Epithelial cell of esophagus (primary cell): ENCODE measurements around the gene MACROD2.

Source experiments
- DNase-seq: peaks from one replicate; pipeline ENCODE4 v3.0.0; 2010; ENCODE audit warnings: low read depth
- H3K4me3 ChIP-seq: 2 replicates; pipeline ENCODE4 v1.5.1; 2011; ENCODE audit warnings: mild to moderate bottlenecking, low read length, control low read depth
- TF ChIP-seq, protein P1 (sequence below): IDR thresholded peaks from 2 replicates; pipeline ENCODE4 v1.5.1; 2011; ENCODE audit warnings: low read depth, mild to moderate bottlenecking, low read length, control low read depth, inconsistent platforms; ENCODE audit not compliant: insufficient read depth; ENCODE audit errors: missing control alignments

The MACROD2 gene

GRCh38 chr20:14288341-14289330 lies 293.3 kb downstream of the MACROD2 start:
- H3K4me3 ChIP-seq, result no peak overlapping the region
- TF ChIP-seq, protein P1, sequence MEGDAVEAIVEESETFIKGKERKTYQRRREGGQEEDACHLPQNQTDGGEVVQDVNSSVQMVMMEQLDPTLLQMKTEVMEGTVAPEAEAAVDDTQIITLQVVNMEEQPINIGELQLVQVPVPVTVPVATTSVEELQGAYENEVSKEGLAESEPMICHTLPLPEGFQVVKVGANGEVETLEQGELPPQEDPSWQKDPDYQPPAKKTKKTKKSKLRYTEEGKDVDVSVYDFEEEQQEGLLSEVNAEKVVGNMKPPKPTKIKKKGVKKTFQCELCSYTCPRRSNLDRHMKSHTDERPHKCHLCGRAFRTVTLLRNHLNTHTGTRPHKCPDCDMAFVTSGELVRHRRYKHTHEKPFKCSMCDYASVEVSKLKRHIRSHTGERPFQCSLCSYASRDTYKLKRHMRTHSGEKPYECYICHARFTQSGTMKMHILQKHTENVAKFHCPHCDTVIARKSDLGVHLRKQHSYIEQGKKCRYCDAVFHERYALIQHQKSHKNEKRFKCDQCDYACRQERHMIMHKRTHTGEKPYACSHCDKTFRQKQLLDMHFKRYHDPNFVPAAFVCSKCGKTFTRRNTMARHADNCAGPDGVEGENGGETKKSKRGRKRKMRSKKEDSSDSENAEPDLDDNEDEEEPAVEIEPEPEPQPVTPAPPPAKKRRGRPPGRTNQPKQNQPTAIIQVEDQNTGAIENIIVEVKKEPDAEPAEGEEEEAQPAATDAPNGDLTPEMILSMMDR, result no peak
- peak; percentile 95 for DNase-seq

GRCh38 chr20:14291502-14291901 lies 296.2 kb downstream of the MACROD2 start:
- DNase-seq, result no peak
- TF ChIP-seq, protein P1, result no peak
- H3K4me3 ChIP-seq, result no peak overlapping the region

DNA sequence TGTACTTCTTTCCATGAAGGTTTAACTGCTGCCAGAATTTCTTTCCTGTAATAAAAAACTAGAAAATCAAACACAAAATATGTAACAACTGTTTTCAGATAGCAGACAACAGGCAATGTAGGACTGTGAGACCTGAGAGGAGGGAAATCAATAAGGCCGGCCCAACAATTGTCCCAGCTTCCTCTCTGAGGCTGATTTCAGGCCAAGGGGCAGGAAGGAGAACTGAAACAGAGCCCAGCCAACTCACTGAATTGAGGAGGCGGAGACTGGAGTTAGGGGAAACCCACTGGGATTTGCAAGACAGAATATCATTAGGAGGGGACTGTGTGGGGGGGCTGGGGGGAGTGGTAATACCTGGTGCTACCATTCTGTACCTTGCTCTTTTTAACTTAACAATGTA lies 299.9 kb downstream of the MACROD2 start:
- DNase-seq, result no peak
- no peak overlapping the region for H3K4me3 ChIP-seq
- TF ChIP-seq, protein P1, result no peak

GRCh38 chr20:14295770-14296309 lies 300.5 kb downstream of the MACROD2 start:
- peak; percentile 50 for DNase-seq
- TF ChIP-seq, protein P1, result no peak
- no peak overlapping the region for H3K4me3 ChIP-seq

DNA sequence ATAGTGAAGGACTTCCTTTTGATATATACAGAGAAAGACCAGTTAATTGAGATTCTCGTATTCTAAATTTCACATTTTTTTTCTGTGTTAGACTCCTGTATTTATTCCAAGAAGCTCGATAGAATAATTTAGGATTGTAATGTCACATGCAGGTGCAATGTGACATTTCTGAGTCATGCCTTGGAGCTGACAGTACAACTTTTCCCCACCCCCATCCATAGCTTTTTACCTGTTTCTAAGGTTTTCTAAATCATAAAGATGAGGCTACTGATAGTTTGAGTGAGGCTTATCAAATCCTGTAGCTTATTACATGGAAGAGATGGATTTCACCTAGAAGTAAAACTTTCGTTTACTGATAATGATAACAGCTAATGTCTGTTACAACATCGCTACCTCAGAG lies 304.5 kb downstream of the MACROD2 start:
- TF ChIP-seq, protein P1, result no peak
- no peak overlapping the region for H3K4me3 ChIP-seq

DNA sequence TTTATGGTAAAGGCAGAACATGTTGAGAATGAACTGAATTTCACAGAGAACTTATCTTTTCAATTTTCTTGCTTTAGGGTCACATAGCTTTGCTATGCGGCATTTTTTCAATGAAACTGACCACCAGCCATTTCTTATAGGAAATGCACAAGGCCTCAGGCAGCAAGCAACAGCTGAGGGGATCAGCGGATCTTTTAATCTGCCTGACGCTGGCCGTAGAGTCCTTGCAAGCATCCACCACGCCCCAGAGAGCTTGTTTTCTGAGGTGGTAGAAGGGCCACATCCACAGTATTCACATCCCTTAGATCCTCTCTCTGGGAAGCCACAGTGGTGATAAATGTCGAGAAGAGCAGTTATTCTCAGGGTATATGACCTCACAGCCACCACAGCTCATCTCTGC lies 307.8 kb downstream of the MACROD2 start:
- TF ChIP-seq, protein P1, result no peak
- H3K4me3 ChIP-seq, result no peak overlapping the region
- no peak for DNase-seq

More for the DNA sequence above, 304.5 kb downstream of the MACROD2 start:
- DNase-seq, result no peak
